Type B pancreatic cell (in vitro differentiated cells): Measurements from ENCODE around the gene ATRN. TPM values are rescaled to one million over a fixed set of nuclear protein-coding genes. Genes with fewer than 3 reads are reported as not detected.
A peak's percentile ranks its signal among the peaks of the same experiment; 100 is the strongest.

ENCODE experiments used
- DNase-seq: peaks from one replicate; pipeline ENCODE4 v3.0.0; 2021; ENCODE audit warnings: mixed read lengths; ENCODE audit not compliant: unreplicated experiment; ENCODE audit errors: extremely low spot score
- H3K27ac Mint-ChIP-seq: 2 replicates; pipeline ENCODE4 v1.8.0; 2021; ENCODE audit warnings: mild to moderate bottlenecking, mixed read lengths
- H3K27me3 Mint-ChIP-seq: 2 replicates; pipeline ENCODE4 v1.8.0; 2021; ENCODE audit warnings: mixed read lengths
- H3K36me3 Mint-ChIP-seq: 2 replicates; pipeline ENCODE4 v1.8.0; 2021; ENCODE audit warnings: mixed read lengths
- H3K4me1 Mint-ChIP-seq: one replicate; pipeline ENCODE4 v1.8.0; 2021; ENCODE audit warnings: mixed read lengths; ENCODE audit not compliant: unreplicated experiment
- H3K4me3 Mint-ChIP-seq: 2 replicates; pipeline ENCODE4 v1.8.0; 2021; ENCODE audit warnings: mild to moderate bottlenecking, mixed read lengths
- H3K9me3 Mint-ChIP-seq: 2 replicates; pipeline ENCODE4 v1.8.0; 2021; ENCODE audit warnings: mixed read lengths
- CTCF ChIP-seq: fragments of 200-600 bp; sonication (generic); conservative IDR thresholded peaks from 2 replicates; pipeline ENCODE4 v1.5.0; 2021; ENCODE audit warnings: antibody characterized with exemption, mild to moderate bottlenecking
- total RNA-seq: library from RNA; stranded (reverse); gene quantifications from 2 replicates; pipeline ENCODE4 v1.2.1, GENCODE V29; 2021; ENCODE audit warnings: low replicate concordance

The ATRN gene
- total RNA-seq, 1 donor from 2014 or later = 36.9 TPM

- TF ChIP-seq CTCF = no peak
- H3K27me3 Mint-ChIP-seq = no peaks in the 10 kb centered on the region
- no peaks in the 10 kb centered on the region for H3K9me3 Mint-ChIP-seq
- peaks cover 16% of the 10 kb centered on the region for H3K4me1 Mint-ChIP-seq
- no peak overlapping the region for H3K4me3 Mint-ChIP-seq
- H3K36me3 Mint-ChIP-seq = peaks cover 16% of the 10 kb centered on the region
- H3K27ac Mint-ChIP-seq = no peak overlapping the region
- no peak for DNase-seq
Measured at GRCh38 chr20:3651204-3651962, 180.6 kb downstream of the ATRN start.

- Mint-ChIP-seq H3K9me3 (no peaks in the 10 kb centered on the region), H3K27ac (no peak overlapping the region), H3K4me1 (peaks cover 16% of the 10 kb centered on the region), H3K36me3 (peaks cover 10% of the 10 kb centered on the region), H3K27me3 (no peaks in the 10 kb centered on the region), H3K4me3 (no peak overlapping the region)
- TF ChIP-seq CTCF = no peak
- DNase-seq = no peak
Measured at GRCh38 chr20:3652221-3652620, 181.4 kb downstream of the ATRN start.

GRCh38 chr20:3652676-3653596, 182.1 kb downstream of the ATRN start:
- Mint-ChIP-seq H3K36me3 (peaks cover 5% of the 10 kb centered on the region), H3K4me1 (peaks cover 13% of the 10 kb centered on the region), H3K4me3 (no peak overlapping the region), H3K27ac (no peak overlapping the region), H3K9me3 (no peaks in the 10 kb centered on the region), H3K27me3 (no peaks in the 10 kb centered on the region)
- no peak for TF ChIP-seq CTCF
- DNase-seq = no peak

- Mint-ChIP-seq H3K27ac (no peak overlapping the region), H3K9me3 (no peaks in the 10 kb centered on the region), H3K4me1 (peaks cover 9% of the 10 kb centered on the region), H3K4me3 (no peak overlapping the region), H3K36me3 (no peaks in the 10 kb centered on the region), H3K27me3 (peaks cover 3% of the 10 kb centered on the region)
- no peak for TF ChIP-seq CTCF
- no peak for DNase-seq
Measured at GRCh38 chr20:3653921-3654320, 183.1 kb downstream of the ATRN start.

GRCh38 chr20:3654326-3655130, 183.7 kb downstream of the ATRN start:
- DNase-seq = no peak
- TF ChIP-seq CTCF = no peak
- Mint-ChIP-seq H3K9me3 (no peaks in the 10 kb centered on the region), H3K27ac (peak overlapping the region; percentile 34), H3K4me1 (peaks cover 6% of the 10 kb centered on the region), H3K4me3 (no peak overlapping the region), H3K36me3 (no peaks in the 10 kb centered on the region), H3K27me3 (peaks cover 9% of the 10 kb centered on the region)
